H1 (cell line): Measurements from ENCODE around the gene GABPB1. TPM values are rescaled to one million over a fixed set of nuclear protein-coding genes. Genes with fewer than 3 reads are reported as not detected.

ENCODE experiments used
- BCL11A ChIP-seq, 2 experiments: IDR thresholded peaks; one replicate each; pipeline ENCODE4 v1.6.1; 2011; ENCODE audit warnings: low read depth in 2 of 2, low read length in 2 of 2, mild to moderate bottlenecking in 2 of 2
- NRF1 ChIP-seq: IDR thresholded peaks from 2 replicates; pipeline ENCODE4 v1.6.1; 2011; ENCODE audit warnings: mild to moderate bottlenecking, low read depth, low read length, improper control_type of control experiment
- TAF1 ChIP-seq: IDR thresholded peaks from 2 replicates; pipeline ENCODE4 v1.6.1; 2011; ENCODE audit warnings: mild to moderate bottlenecking, low read depth, low read length
- USF2 ChIP-seq: IDR thresholded peaks from 2 replicates; pipeline ENCODE4 v1.6.1; 2011; ENCODE audit warnings: low read length, improper control_type of control experiment
- polyA plus RNA-seq, 7 experiments: library from polyadenylated mRNA; depleted of rRNA in 3 of 7; stranded (reverse) in 5 of 7; unstranded in 2 of 7; fragments of >200 nt in 5 of 7; fragments of 200-250 nt in 2 of 7; gene quantifications; 1 replicate in 5 of 7; 2 replicates in 1 of 7; 4 replicates in 1 of 7; pipeline versions ENCODE4 v1.2.1 to v1.2.3, GENCODE V29; 2011 to 2013; ENCODE audit warnings: missing spikeins in 2 of 7, mixed read lengths in 2 of 7
- total RNA-seq: library from RNA; stranded (reverse); fragmentation: NEBNext Ultra II Directional; extraction: Animal tissue kit (Norgen Biotek cat#: 25700); gene quantifications from 2 replicates; pipeline ENCODE4 v1.2.1, GENCODE V29; 2021

The GABPB1 gene
- total and polyA plus RNA-seq, 2 of the 8 experiments (the other 6 are each of a cell fraction or from before 2014, with no cell fraction given) = 24.5 to 32.3 TPM

GRCh38 chr15:50259276-50259675 is 95.7 kb downstream of the GABPB1 start (continued):
- no peak for TF ChIP-seq USF2
- no peak for TF ChIP-seq TAF1
- TF ChIP-seq BCL11A (IDR thresholded peaks at IDR 0.05; ENCODE audit: low read depth in 2 of 2, low read length in 2 of 2) = no peak
- no peak for TF ChIP-seq NRF1
